KMS-11 (cell line): ENCODE data around the gene SCAMP3.

ENCODE experiments used
- H2AFZ ChIP-seq: fragments of 200-600 bp; sonication (generic); 2 replicates; pipeline ENCODE4 v1.6.1; 2016; ENCODE audit warnings: antibody characterized with exemption, mixed run types, low read depth
- H3K27ac ChIP-seq: fragments of 200-600 bp; sonication (generic); 2 replicates; pipeline ENCODE4 v1.6.1; 2016; ENCODE audit warnings: mild to moderate bottlenecking, mixed run types
- H3K27me3 ChIP-seq: fragments of 200-600 bp; sonication (generic); 2 replicates; pipeline ENCODE4 v1.6.1; 2017; ENCODE audit warnings: mild to moderate bottlenecking, low read depth, mixed run types, moderate library complexity; ENCODE audit not compliant: insufficient read depth
- H3K36me3 ChIP-seq: fragments of 200-600 bp; sonication (generic); 2 replicates; pipeline ENCODE4 v1.6.1; 2017; ENCODE audit warnings: mild to moderate bottlenecking, mixed run types; ENCODE audit not compliant: insufficient read depth
- H3K4me1 ChIP-seq: fragments of 200-600 bp; sonication (generic); 2 replicates; pipeline ENCODE4 v1.6.1; 2016; ENCODE audit warnings: mild to moderate bottlenecking, low read depth, mixed run types; ENCODE audit not compliant: poor library complexity, severe bottlenecking
- H3K4me2 ChIP-seq: fragments of 200-600 bp; sonication (generic); 2 replicates; pipeline ENCODE4 v1.7.0; 2016; ENCODE audit warnings: mild to moderate bottlenecking, mixed run types
- H3K4me3 ChIP-seq: fragments of 200-600 bp; sonication (generic); IDR thresholded peaks from 2 replicates; pipeline ENCODE4 v1.6.1; 2017; ENCODE audit warnings: low read depth, low read length, mixed read lengths; ENCODE audit not compliant: insufficient read depth
- H3K79me2 ChIP-seq: fragments of 200-600 bp; sonication (generic); 2 replicates; pipeline ENCODE4 v1.6.1; 2016; ENCODE audit warnings: low read depth, mixed run types; ENCODE audit not compliant: insufficient read depth
- H3K9ac ChIP-seq: fragments of 200-600 bp; sonication (generic); 2 replicates; pipeline ENCODE4 v1.6.1; 2016; ENCODE audit warnings: mild to moderate bottlenecking, mixed run types
- H4K20me1 ChIP-seq: fragments of 200-600 bp; sonication (generic); 2 replicates; pipeline ENCODE4 v1.6.1; 2016; ENCODE audit warnings: mild to moderate bottlenecking, mixed run types; ENCODE audit not compliant: insufficient read depth
- TF ChIP-seq, protein P1 (sequence below): fragments of 200-600 bp; sonication (generic); conservative IDR thresholded peaks from 2 replicates; pipeline ENCODE4 v1.6.1; 2017; ENCODE audit warnings: low read depth, mild to moderate bottlenecking, antibody characterized with exemption, low read length, moderate library complexity, mixed read lengths

SCAMP3 gene

DNA sequence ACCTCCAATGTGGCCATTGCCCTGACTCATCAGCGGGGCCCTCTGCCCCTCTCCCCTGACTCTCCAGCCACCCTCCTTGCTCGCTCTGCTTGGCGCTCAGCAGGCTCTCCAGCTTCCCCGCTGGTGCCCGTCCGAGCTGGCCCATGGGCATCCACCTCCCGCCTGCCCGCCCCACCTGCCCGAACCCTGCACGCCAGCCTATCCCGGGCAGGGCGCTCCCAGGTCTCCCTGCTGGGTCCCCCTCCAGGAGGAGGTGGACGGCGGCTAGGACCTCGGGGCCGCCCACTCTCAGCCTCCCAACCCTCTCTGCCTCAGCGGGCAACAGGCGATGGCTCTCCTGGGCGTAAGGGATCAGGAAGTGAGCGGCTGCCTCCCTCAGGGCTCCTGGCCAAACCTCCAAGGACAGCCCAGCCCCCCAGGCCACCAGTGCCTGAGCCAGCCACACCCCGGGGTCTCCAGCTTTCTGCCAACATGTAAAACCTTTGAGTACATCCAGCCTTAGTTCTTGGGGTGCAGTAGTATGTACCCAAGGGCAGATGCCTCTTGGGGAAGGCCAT, 25.9 kb upstream of the SCAMP3 start:
- H3K9ac ChIP-seq = no peak overlapping the region
- TF ChIP-seq, protein P1, sequence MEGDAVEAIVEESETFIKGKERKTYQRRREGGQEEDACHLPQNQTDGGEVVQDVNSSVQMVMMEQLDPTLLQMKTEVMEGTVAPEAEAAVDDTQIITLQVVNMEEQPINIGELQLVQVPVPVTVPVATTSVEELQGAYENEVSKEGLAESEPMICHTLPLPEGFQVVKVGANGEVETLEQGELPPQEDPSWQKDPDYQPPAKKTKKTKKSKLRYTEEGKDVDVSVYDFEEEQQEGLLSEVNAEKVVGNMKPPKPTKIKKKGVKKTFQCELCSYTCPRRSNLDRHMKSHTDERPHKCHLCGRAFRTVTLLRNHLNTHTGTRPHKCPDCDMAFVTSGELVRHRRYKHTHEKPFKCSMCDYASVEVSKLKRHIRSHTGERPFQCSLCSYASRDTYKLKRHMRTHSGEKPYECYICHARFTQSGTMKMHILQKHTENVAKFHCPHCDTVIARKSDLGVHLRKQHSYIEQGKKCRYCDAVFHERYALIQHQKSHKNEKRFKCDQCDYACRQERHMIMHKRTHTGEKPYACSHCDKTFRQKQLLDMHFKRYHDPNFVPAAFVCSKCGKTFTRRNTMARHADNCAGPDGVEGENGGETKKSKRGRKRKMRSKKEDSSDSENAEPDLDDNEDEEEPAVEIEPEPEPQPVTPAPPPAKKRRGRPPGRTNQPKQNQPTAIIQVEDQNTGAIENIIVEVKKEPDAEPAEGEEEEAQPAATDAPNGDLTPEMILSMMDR = no peak
- no peaks in the 10 kb centered on the region for H3K36me3 ChIP-seq
- H3K4me3 ChIP-seq = no peak overlapping the region
- H3K4me1 ChIP-seq = no peaks in the 10 kb centered on the region
- H3K27me3 ChIP-seq = peaks cover 32% of the 10 kb centered on the region; the same call in 1 of the 2 replicates
- H4K20me1 ChIP-seq = no peaks in the 10 kb centered on the region
- H3K79me2 ChIP-seq = no peaks in the 10 kb centered on the region
- no peak overlapping the region for H2AFZ ChIP-seq
- H3K4me2 ChIP-seq = no peak overlapping the region
- no peak overlapping the region for H3K27ac ChIP-seq

DNA sequence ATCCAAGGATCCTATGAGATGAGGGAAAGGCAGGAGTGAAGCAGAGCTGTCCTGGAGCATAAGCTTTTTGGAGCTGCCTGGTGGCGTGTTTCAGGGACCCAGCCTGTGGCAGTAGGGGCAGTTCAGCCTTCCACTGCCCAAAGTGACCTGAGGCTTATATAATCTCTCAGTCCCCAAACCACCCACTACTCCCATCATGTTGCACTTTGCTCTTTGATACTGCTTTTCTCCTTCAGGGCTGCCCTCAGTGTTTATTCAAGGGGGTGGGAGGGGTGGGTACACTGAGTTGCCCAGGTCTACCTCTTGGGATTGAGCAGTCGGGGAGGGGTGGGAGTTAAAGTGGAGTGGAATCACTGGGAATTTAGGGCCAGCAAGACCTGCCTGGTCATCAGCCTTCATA, 24.4 kb upstream of the SCAMP3 start:
- Histone ChIP-seq H4K20me1 (no peaks in the 10 kb centered on the region), H3K27me3 (peaks cover 18% of the 10 kb centered on the region; the same call in 1 of the 2 replicates), H3K9ac (no peak overlapping the region), H2AFZ (no peak overlapping the region), H3K79me2 (no peaks in the 10 kb centered on the region), H3K27ac (no peak overlapping the region), H3K36me3 (no peaks in the 10 kb centered on the region), H3K4me1 (no peaks in the 10 kb centered on the region), H3K4me3 (no peak overlapping the region), H3K4me2 (no peak overlapping the region)
- TF ChIP-seq, protein P1 = no peak

DNA sequence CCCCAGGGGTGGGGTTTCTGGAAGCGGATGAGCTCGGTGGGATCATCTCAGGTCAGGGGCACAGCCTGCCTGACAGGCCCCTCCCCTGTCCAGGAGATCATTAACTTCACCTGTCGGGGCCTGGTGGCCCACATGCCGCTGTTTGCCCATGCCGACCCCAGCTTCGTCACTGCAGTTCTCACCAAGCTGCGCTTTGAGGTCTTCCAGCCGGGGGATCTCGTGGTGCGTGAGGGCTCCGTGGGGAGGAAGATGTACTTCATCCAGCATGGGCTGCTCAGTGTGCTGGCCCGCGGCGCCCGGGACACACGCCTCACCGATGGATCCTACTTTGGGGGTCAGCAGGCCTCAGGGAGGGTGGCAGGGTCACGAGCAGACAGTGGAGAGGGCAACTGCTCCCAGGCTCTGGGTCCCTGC, 23.5 kb upstream of the SCAMP3 start:
- Histone ChIP-seq H3K4me1 (no peaks in the 10 kb centered on the region), H3K36me3 (no peaks in the 10 kb centered on the region), H2AFZ (no peak overlapping the region), H3K4me2 (no peak overlapping the region), H3K79me2 (no peaks in the 10 kb centered on the region), H3K27ac (no peak overlapping the region), H3K4me3 (no peak overlapping the region), H3K9ac (no peak overlapping the region), H3K27me3 (peaks cover 12% of the 10 kb centered on the region; the same call in 1 of the 2 replicates), H4K20me1 (no peaks in the 10 kb centered on the region)
- TF ChIP-seq, protein P1 = no peak

DNA sequence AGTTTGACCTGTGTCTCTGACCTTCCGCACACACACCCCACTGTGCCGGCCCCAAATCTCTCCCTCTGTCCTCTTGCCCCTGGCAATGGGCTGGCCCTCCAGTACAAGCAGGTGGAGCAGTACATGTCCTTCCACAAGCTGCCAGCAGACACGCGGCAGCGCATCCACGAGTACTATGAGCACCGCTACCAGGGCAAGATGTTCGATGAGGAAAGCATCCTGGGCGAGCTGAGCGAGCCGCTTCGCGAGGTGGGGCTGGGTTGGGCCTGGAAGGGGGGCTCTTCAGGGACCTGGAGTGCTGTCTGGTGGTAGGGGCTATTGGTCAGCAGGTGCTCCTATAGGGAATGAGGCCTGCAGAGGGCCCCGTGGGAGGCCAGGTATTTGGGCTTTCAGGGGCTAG, 22.9 kb upstream of the SCAMP3 start:
- Histone ChIP-seq H3K4me3 (no peak overlapping the region), H3K27ac (no peak overlapping the region), H3K4me1 (no peaks in the 10 kb centered on the region), H4K20me1 (no peaks in the 10 kb centered on the region), H3K9ac (no peak overlapping the region), H3K36me3 (no peaks in the 10 kb centered on the region), H3K4me2 (no peak overlapping the region), H3K79me2 (no peaks in the 10 kb centered on the region), H3K27me3 (peaks cover 12% of the 10 kb centered on the region; the same call in 1 of the 2 replicates), H2AFZ (no peak overlapping the region)
- TF ChIP-seq, protein P1 = no peak
